ENCODE measurements around the gene TMEM44. TPM values are rescaled to one million over a fixed set of nuclear protein-coding genes. Genes with fewer than 3 reads are reported as not detected.

Gene TMEM44
- total and polyA plus RNA-seq, 2 of the 4 experiments (the other 2 are of a cell fraction) = 9.7 to 24.2 TPM

DNA sequence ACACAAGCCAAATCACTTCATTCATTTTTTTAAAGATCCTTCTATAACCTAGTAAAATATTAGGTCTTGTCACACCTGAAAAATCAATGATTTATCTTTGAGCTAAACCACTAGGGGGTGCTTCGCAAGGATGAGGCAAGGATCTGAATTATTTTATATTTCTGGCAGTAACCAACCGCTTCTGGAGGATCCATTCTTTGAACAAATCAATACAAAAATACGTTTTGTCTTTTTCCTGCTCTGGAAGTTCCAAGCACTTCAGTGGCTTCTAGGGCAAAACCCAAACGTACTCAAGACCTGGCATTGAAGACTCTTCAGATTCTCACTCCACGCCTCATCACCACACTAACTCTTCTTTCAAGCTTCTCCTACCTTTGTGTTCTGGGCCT is 38.3 kb upstream of the TMEM44 start (continued):
- TF ChIP-seq MXI1 (IDR thresholded peaks at IDR 0.05; ENCODE audit: borderline replicate concordance, low read depth, low read length) = no peak

GRCh38 chr3:194667363-194667762 is 34.1 kb upstream of the TMEM44 start:
- H3K36me3 ChIP-seq (ENCODE audit: control insufficient read depth, insufficient read depth, low read length) = peaks cover 16% of the 10 kb centered on the region
- in situ Hi-C loops (cut with MboI; ENCODE audit: low sequenced_read_pairs) (no loop called here), intact Hi-C loops (cut with micrococcal nuclease) (no loop called here), dilution Hi-C loops (cut with HindIII; ENCODE audit: low sequenced_read_pairs, unreplicated experiment) (no loop called here)
- no peak for DNase-seq
- H3K56ac ChIP-seq (ENCODE audit: extremely low read depth, insufficient read depth, low read length) = no peak overlapping the region
- no peaks in the 10 kb centered on the region for H3K9me3 ChIP-seq (ENCODE audit: control insufficient read depth, insufficient read depth, low read length)
- H2AK5ac ChIP-seq (ENCODE audit: low read depth, low read length) = no peak overlapping the region
- no peak overlapping the region for H4K5ac ChIP-seq (ENCODE audit: low read depth, low read length)
- H3K27ac ChIP-seq (ENCODE audit: insufficient read depth, low read length) = no peak overlapping the region
- H2AFZ ChIP-seq (replicated peaks; ENCODE audit: low read length, poor library complexity) = no peak overlapping the region
- peaks cover 6% of the 10 kb centered on the region; the same call in 1 of the 2 replicates for H4K20me1 ChIP-seq (ENCODE audit: insufficient read depth, low read length)
- H2BK20ac ChIP-seq (ENCODE audit: low read depth, low read length) = no peak overlapping the region
- POLR2A ChIA-PET (ENCODE audit: unreplicated experiment) = no interaction called here
- H4K91ac ChIP-seq (ENCODE audit: insufficient read depth, low read depth, low read length) = no peak overlapping the region
- H3K4me2 ChIP-seq (ENCODE audit: low read depth, low read length) = no peak overlapping the region
- no peak overlapping the region for H2BK5ac ChIP-seq (ENCODE audit: low read depth, low read length, poor library complexity, severe bottlenecking)
- H3K23ac ChIP-seq (ENCODE audit: low read depth, low read length) = no peak overlapping the region
- H3K14ac ChIP-seq (replicated peaks; ENCODE audit: low read depth, low read length) = no peak overlapping the region
- H3K4ac ChIP-seq (ENCODE audit: low read depth, low read length) = no peak overlapping the region
- no peak for ATAC-seq (ENCODE audit: low read depth)
- H3K79me1 ChIP-seq (ENCODE audit: low read depth in 1 of 2, low read length in 2 of 2) = peaks cover 18 to 28% of the 10 kb centered on the region in 2 experiments; a peak in 3 of 4 replicates
- H3K9me1 ChIP-seq (ENCODE audit: insufficient read depth, low read length) = no peaks in the 10 kb centered on the region
- TF ChIP-seq, protein P1, sequence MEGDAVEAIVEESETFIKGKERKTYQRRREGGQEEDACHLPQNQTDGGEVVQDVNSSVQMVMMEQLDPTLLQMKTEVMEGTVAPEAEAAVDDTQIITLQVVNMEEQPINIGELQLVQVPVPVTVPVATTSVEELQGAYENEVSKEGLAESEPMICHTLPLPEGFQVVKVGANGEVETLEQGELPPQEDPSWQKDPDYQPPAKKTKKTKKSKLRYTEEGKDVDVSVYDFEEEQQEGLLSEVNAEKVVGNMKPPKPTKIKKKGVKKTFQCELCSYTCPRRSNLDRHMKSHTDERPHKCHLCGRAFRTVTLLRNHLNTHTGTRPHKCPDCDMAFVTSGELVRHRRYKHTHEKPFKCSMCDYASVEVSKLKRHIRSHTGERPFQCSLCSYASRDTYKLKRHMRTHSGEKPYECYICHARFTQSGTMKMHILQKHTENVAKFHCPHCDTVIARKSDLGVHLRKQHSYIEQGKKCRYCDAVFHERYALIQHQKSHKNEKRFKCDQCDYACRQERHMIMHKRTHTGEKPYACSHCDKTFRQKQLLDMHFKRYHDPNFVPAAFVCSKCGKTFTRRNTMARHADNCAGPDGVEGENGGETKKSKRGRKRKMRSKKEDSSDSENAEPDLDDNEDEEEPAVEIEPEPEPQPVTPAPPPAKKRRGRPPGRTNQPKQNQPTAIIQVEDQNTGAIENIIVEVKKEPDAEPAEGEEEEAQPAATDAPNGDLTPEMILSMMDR (conservative IDR thresholded peaks at IDR 0.05; ENCODE audit: low read depth, low read length) = no peak
- TF ChIP-seq RCOR1 (IDR thresholded peaks at IDR 0.05; ENCODE audit: insufficient replicate concordance, low read length) = no peak
- TF ChIP-seq BHLHE40 (IDR thresholded peaks at IDR 0.05; ENCODE audit: low read depth, low read length) = no peak
- no TSS peak for BruUV-seq (replicated peaks)
- no peak overlapping the region for H2BK120ac ChIP-seq (ENCODE audit: low read depth, low read length)
- CTCF ChIA-PET = no interaction called here
- H3K18ac ChIP-seq (ENCODE audit: low read depth, low read length) = no peak overlapping the region
- no peaks in the 10 kb centered on the region for H3K27me3 ChIP-seq (ENCODE audit: control insufficient read depth, insufficient read depth, low read length)
- no peaks in the 10 kb centered on the region for H3K4me1 ChIP-seq (ENCODE audit: control insufficient read depth, insufficient read depth, low read length)
- no peak overlapping the region for H3K9ac ChIP-seq (ENCODE audit: low read depth, low read length)
- no peak overlapping the region for H2BK15ac ChIP-seq (ENCODE audit: low read depth, low read length)
- no CpG with 5 or more reads among the region's 7 CpGs for WGBS, 2 experiments (ENCODE audit: extremely low coverage in 2 of 2, insufficient read length in 1 of 2)
- no peak overlapping the region for H3K4me3 ChIP-seq (ENCODE audit: insufficient read depth, low read depth, low read length)
- no peak overlapping the region for H4K8ac ChIP-seq (ENCODE audit: low read depth in 2 of 2, low read length in 2 of 2)
- H2AK9ac ChIP-seq (replicated peaks; ENCODE audit: low read depth, low read length, poor library complexity) = no peak overlapping the region
